Muscle layer of colon (tissue), 2 donors: ENCODE data around the gene SPATS2L.
A peak's percentile ranks its signal among the peaks of the same experiment; 100 is the strongest.

ENCODE experiments used
- H3K27ac ChIP-seq: one replicate; pipeline ENCODE4 v1.7.0; 2013; ENCODE audit warnings: low read depth, mild to moderate bottlenecking, low read length, moderate library complexity
- H3K27me3 ChIP-seq, 2 donors: one replicate each; pipeline ENCODE4 v1.7.0; 2013; ENCODE audit warnings: low read length in 2 of 2, mild to moderate bottlenecking in 2 of 2; ENCODE audit not compliant: insufficient read depth in 2 of 2, control insufficient read depth in 1 of 2
- H3K36me3 ChIP-seq: one replicate; pipeline ENCODE4 v1.7.0; 2013; ENCODE audit warnings: mild to moderate bottlenecking, low read length; ENCODE audit not compliant: insufficient read depth
- H3K4me1 ChIP-seq: one replicate; pipeline ENCODE4 v1.7.0; 2013; ENCODE audit warnings: mild to moderate bottlenecking, low read length; ENCODE audit not compliant: insufficient read depth
- H3K4me3 ChIP-seq, 2 donors: one replicate each; pipeline ENCODE4 v1.7.0; 2013; ENCODE audit warnings: low read length in 2 of 2, low read depth in 1 of 2, mild to moderate bottlenecking in 1 of 2, moderate library complexity in 1 of 2
- H3K9ac ChIP-seq: one replicate; pipeline ENCODE4 v1.7.0; 2013; ENCODE audit warnings: low read length
- H3K9me3 ChIP-seq: one replicate; pipeline ENCODE4 v1.7.0; 2013; ENCODE audit warnings: mild to moderate bottlenecking, low read length
- donor health status: abdominal sarcoma.
- donor health status: Adenocarcinoma of cecum.

The SPATS2L gene

GRCh38 chr2:200467806-200468681 is 161.6 kb downstream of the SPATS2L start:
- no peaks in the 10 kb centered on the region for H3K27me3 ChIP-seq
- H3K36me3 ChIP-seq: peaks cover 42% of the 10 kb centered on the region
- H3K27ac ChIP-seq: no peak overlapping the region
- H3K4me1 ChIP-seq: peaks cover 28% of the 10 kb centered on the region
- H3K9me3 ChIP-seq: no peaks in the 10 kb centered on the region
- H3K9ac ChIP-seq: no peak overlapping the region
- no peak overlapping the region for H3K4me3 ChIP-seq

GRCh38 chr2:200469708-200470211 is 163.3 kb downstream of the SPATS2L start:
- Histone ChIP-seq H3K4me1 (peaks cover 28% of the 10 kb centered on the region), H3K27me3 (no peaks in the 10 kb centered on the region), H3K9ac (no peak overlapping the region), H3K27ac (peak overlapping the region; percentile 85), H3K4me3 (no peak overlapping the region), H3K36me3 (peaks cover 48% of the 10 kb centered on the region), H3K9me3 (no peaks in the 10 kb centered on the region)

GRCh38 chr2:200470230-200470629 is 163.7 kb downstream of the SPATS2L start:
- Histone ChIP-seq H3K4me1 (peaks cover 28% of the 10 kb centered on the region), H3K36me3 (peaks cover 53% of the 10 kb centered on the region), H3K9me3 (no peaks in the 10 kb centered on the region), H3K4me3 (no peak overlapping the region), H3K27me3 (no peaks in the 10 kb centered on the region), H3K9ac (no peak overlapping the region), H3K27ac (peak overlapping the region; percentile 85)

- Histone ChIP-seq H3K9me3 (no peaks in the 10 kb centered on the region), H3K36me3 (peaks cover 65% of the 10 kb centered on the region), H3K4me1 (peaks cover 24% of the 10 kb centered on the region), H3K4me3 (no peak overlapping the region), H3K27ac (no peak overlapping the region), H3K27me3 (no peaks in the 10 kb centered on the region), H3K9ac (no peak overlapping the region)
Observed at GRCh38 chr2:200471324-200471848, 164.9 kb downstream of the SPATS2L start.

GRCh38 chr2:200471928-200472645 is 165.6 kb downstream of the SPATS2L start:
- no peak overlapping the region for H3K4me3 ChIP-seq
- H3K27ac ChIP-seq: no peak overlapping the region
- H3K36me3 ChIP-seq: peaks cover 70% of the 10 kb centered on the region
- no peaks in the 10 kb centered on the region for H3K9me3 ChIP-seq
- H3K27me3 ChIP-seq: no peaks in the 10 kb centered on the region
- H3K9ac ChIP-seq: no peak overlapping the region
- peaks cover 21% of the 10 kb centered on the region for H3K4me1 ChIP-seq

GRCh38 chr2:200472853-200473464 is 166.5 kb downstream of the SPATS2L start:
- peaks cover 69% of the 10 kb centered on the region for H3K36me3 ChIP-seq
- no peak overlapping the region for H3K4me3 ChIP-seq
- no peaks in the 10 kb centered on the region for H3K27me3 ChIP-seq
- peaks cover 16% of the 10 kb centered on the region for H3K4me1 ChIP-seq
- H3K27ac ChIP-seq: no peak overlapping the region
- H3K9ac ChIP-seq: no peak overlapping the region
- H3K9me3 ChIP-seq: no peaks in the 10 kb centered on the region

GRCh38 chr2:200475795-200476194 is 169.3 kb downstream of the SPATS2L start:
- H3K4me1 ChIP-seq: peaks cover 17% of the 10 kb centered on the region
- H3K27ac ChIP-seq: no peak overlapping the region
- no peak overlapping the region for H3K9ac ChIP-seq
- peaks cover 56% of the 10 kb centered on the region for H3K36me3 ChIP-seq
- no peak overlapping the region for H3K4me3 ChIP-seq
- H3K27me3 ChIP-seq: no peaks in the 10 kb centered on the region
- H3K9me3 ChIP-seq: no peaks in the 10 kb centered on the region

- Histone ChIP-seq H3K9me3 (no peaks in the 10 kb centered on the region), H3K4me1 (peaks cover 22% of the 10 kb centered on the region), H3K27me3 (no peaks in the 10 kb centered on the region), H3K27ac (no peak overlapping the region), H3K4me3 (no peak overlapping the region), H3K9ac (no peak overlapping the region), H3K36me3 (peaks cover 50% of the 10 kb centered on the region)
Observed at GRCh38 chr2:200476836-200477235, 170.3 kb downstream of the SPATS2L start.

GRCh38 chr2:200477667-200478131 is 171.2 kb downstream of the SPATS2L start:
- Histone ChIP-seq H3K36me3 (peaks cover 42% of the 10 kb centered on the region), H3K27ac (peak overlapping the region; percentile 63), H3K9ac (no peak overlapping the region), H3K4me3 (no peak overlapping the region), H3K27me3 (no peaks in the 10 kb centered on the region), H3K4me1 (peaks cover 22% of the 10 kb centered on the region), H3K9me3 (no peaks in the 10 kb centered on the region)

- Histone ChIP-seq H3K27me3 (no peaks in the 10 kb centered on the region), H3K9ac (no peak overlapping the region), H3K9me3 (no peaks in the 10 kb centered on the region), H3K27ac (peak overlapping the region; percentile 58), H3K36me3 (peaks cover 31% of the 10 kb centered on the region), H3K4me1 (peaks cover 22% of the 10 kb centered on the region), H3K4me3 (no peak overlapping the region)
Observed at GRCh38 chr2:200479692-200480265, 173.3 kb downstream of the SPATS2L start.

GRCh38 chr2:200482194-200482593 is 175.7 kb downstream of the SPATS2L start:
- no peak overlapping the region for H3K4me3 ChIP-seq
- H3K9ac ChIP-seq: no peak overlapping the region
- H3K36me3 ChIP-seq: peaks cover 9% of the 10 kb centered on the region
- no peak overlapping the region for H3K27ac ChIP-seq
- no peaks in the 10 kb centered on the region for H3K27me3 ChIP-seq
- no peaks in the 10 kb centered on the region for H3K9me3 ChIP-seq
- peaks cover 22% of the 10 kb centered on the region for H3K4me1 ChIP-seq
